ENCODE measurements around the gene NCAM1.

The NCAM1 gene

GRCh38 chr11:113251281-113251680, 290.1 kb downstream of the NCAM1 start:
- no peak for DNase-seq (ENCODE audit: low read depth in 2 of 2)

GRCh38 chr11:113253406-113253805, 292.2 kb downstream of the NCAM1 start:
- DNase-seq (ENCODE audit: low read depth in 2 of 2) = no peak

- DNase-seq (ENCODE audit: low read depth in 2 of 2) = no peak
These were observed 293.9 kb downstream of the NCAM1 start for GRCh38 chr11:113255096-113255495.

GRCh38 chr11:113255741-113256140, 294.5 kb downstream of the NCAM1 start:
- no peak for DNase-seq (ENCODE audit: low read depth in 2 of 2)

GRCh38 chr11:113256431-113257202, 295.4 kb downstream of the NCAM1 start:
- DNase-seq (ENCODE audit: low read depth in 2 of 2) = no peak

GRCh38 chr11:113260096-113260425, 298.8 kb downstream of the NCAM1 start:
- no peak for DNase-seq (ENCODE audit: low read depth in 2 of 2)

GRCh38 chr11:113260541-113260940, 299.3 kb downstream of the NCAM1 start:
- no peak for DNase-seq (ENCODE audit: low read depth in 2 of 2)

- DNase-seq (ENCODE audit: low read depth in 2 of 2) = no peak
These were observed 300.7 kb downstream of the NCAM1 start for GRCh38 chr11:113261709-113262475.

GRCh38 chr11:113262594-113262993, 301.4 kb downstream of the NCAM1 start:
- DNase-seq (ENCODE audit: low read depth in 2 of 2) = no peak

GRCh38 chr11:113263458-113264259, 302.4 kb downstream of the NCAM1 start:
- no peak for DNase-seq (ENCODE audit: low read depth in 2 of 2)

GRCh38 chr11:113265362-113265761, 304.1 kb downstream of the NCAM1 start:
- no peak for DNase-seq (ENCODE audit: low read depth in 2 of 2)

- no peak for DNase-seq (ENCODE audit: low read depth in 2 of 2)
These were observed 306.3 kb downstream of the NCAM1 start for GRCh38 chr11:113267493-113267892.

- no peak for DNase-seq (ENCODE audit: low read depth in 2 of 2)
These were observed 307.9 kb downstream of the NCAM1 start for GRCh38 chr11:113269096-113269495.

- DNase-seq (ENCODE audit: low read depth in 2 of 2) = no peak
These were observed 308.4 kb downstream of the NCAM1 start for GRCh38 chr11:113269636-113270035.

- DNase-seq (ENCODE audit: low read depth in 2 of 2) = no peak
These were observed 308.9 kb downstream of the NCAM1 start for GRCh38 chr11:113270080-113270479.

GRCh38 chr11:113271551-113272245, 310.5 kb downstream of the NCAM1 start:
- no peak for DNase-seq (ENCODE audit: low read depth in 2 of 2)

- DNase-seq (ENCODE audit: low read depth in 2 of 2) = no peak
These were observed 311.1 kb downstream of the NCAM1 start for GRCh38 chr11:113272281-113272680.

- no peak for DNase-seq (ENCODE audit: low read depth in 2 of 2)
These were observed 311.9 kb downstream of the NCAM1 start for GRCh38 chr11:113272927-113273615.

- DNase-seq (ENCODE audit: low read depth in 2 of 2) = no peak
These were observed 312.5 kb downstream of the NCAM1 start for GRCh38 chr11:113273720-113274119.

- DNase-seq (ENCODE audit: low read depth in 2 of 2) = no peak
These were observed 313.7 kb downstream of the NCAM1 start for GRCh38 chr11:113274713-113275582.

All from stimulated activated CD4-positive, alpha-beta T cell treated with anti-CD3 and anti-CD28 coated beads, Interleukin-12 subunit alpha, Interleukin-12 subunit beta, amount 100 ng/mL, for 24 hours (primary cell).